Measurements from ENCODE around the gene GGT1. TPM values are rescaled to one million over a fixed set of nuclear protein-coding genes. Genes with fewer than 3 reads are reported as not detected.
A peak's percentile ranks its signal among the peaks of the same experiment; 100 is the strongest.

Gene GGT1
- total and polyA plus RNA-seq, 7 experiments from 2014 or later, result 1.1 to 95.9 (median 11.7) TPM

DNA sequence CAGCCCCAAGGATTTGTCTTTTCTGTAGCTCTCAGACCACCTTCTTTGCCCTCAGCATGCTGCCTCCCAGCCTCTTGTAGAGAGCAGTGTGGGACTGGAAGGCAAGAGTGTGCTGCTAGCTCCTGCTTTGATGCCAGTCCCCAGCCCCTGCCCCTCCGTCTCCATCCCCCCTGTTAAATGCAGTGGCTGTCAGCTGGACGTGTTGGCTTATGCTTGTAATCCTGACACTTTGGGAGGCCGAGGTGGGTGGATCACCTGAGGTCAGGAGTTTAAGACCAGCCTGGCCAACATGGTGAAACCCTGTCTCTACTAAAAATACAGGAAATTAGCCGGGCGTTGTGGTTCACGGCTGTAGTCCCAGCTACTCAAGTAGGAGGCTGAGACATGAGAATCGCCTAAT is 31.7 kb upstream of the GGT1 start:
- ATAC-seq (no peak), DNase-seq (no peak)
- Histone ChIP-seq H3K36me3 (ENCODE audit: control insufficient read depth in 2 of 3, insufficient read depth in 3 of 3, low read length in 3 of 3) (peaks cover 23 to 85% (median 23%) of the 10 kb centered on the region in 3 experiments), H3K27ac (ENCODE audit: low read depth, low read length) (no peak overlapping the region), H3K9me3 (ENCODE audit: control insufficient read depth in 2 of 3, low read length in 3 of 3) (no peaks in the 10 kb centered on the region), H3K4me3 (ENCODE audit: low read length) (no peak overlapping the region), H3K27me3 (ENCODE audit: control insufficient read depth in 2 of 2, insufficient read depth in 2 of 2, low read length in 2 of 2) (no peaks in the 10 kb centered on the region), H3K4me1 (ENCODE audit: control insufficient read depth in 2 of 2, insufficient read depth in 2 of 2, low read length in 2 of 2) (no peaks in the 10 kb centered on the region)
- no peak overlapping the region for H3K4me3 Mint-ChIP-seq
- peaks cover 7 to 11% (median 7%) of the 10 kb centered on the region in 7 donors for H3K4me1 Mint-ChIP-seq
- intact Hi-C loops (cut with micrococcal nuclease), result no loop called here
- no peaks in the 10 kb centered on the region for H3K27me3 Mint-ChIP-seq
- peaks cover 5 to 52% (median 25%) of the 10 kb centered on the region in 5 donors for H3K36me3 Mint-ChIP-seq
- peak overlapping the region in 1 of 9 donors; percentile 26 for H3K27ac Mint-ChIP-seq
- ChIA-PET POLR2A (interaction anchor here (0.7 kb wide), 1 partner anchor 272 kb away, joined by 3 read pairs; no protein-coding TSS in a partner anchor), CTCF (no interaction called here)
- H3K9me3 Mint-ChIP-seq, result no peaks in the 10 kb centered on the region

GRCh38 chr22:24576778-24577177 is 26.2 kb upstream of the GGT1 start:
- intact Hi-C loops (cut with micrococcal nuclease), result no loop called here
- Mint-ChIP-seq H3K36me3 (peaks cover 5 to 36% (median 22%) of the 10 kb centered on the region in 5 donors), H3K27me3 (no peaks in the 10 kb centered on the region), H3K4me3 (no peak overlapping the region), H3K4me1 (no peaks in the 10 kb centered on the region), H3K27ac (peak overlapping the region in 2 of 9 donors; percentile 8 to 20), H3K9me3 (no peaks in the 10 kb centered on the region)
- ChIA-PET POLR2A (no interaction called here), CTCF (no interaction called here)
- Histone ChIP-seq H3K27me3 (ENCODE audit: control insufficient read depth in 2 of 2, insufficient read depth in 2 of 2, low read length in 2 of 2) (no peaks in the 10 kb centered on the region), H3K36me3 (ENCODE audit: control insufficient read depth in 2 of 3, insufficient read depth in 3 of 3, low read length in 3 of 3) (peaks cover 6 to 42% (median 7%) of the 10 kb centered on the region in 3 experiments), H3K9me3 (ENCODE audit: control insufficient read depth in 2 of 3, low read length in 3 of 3) (no peaks in the 10 kb centered on the region), H3K4me1 (ENCODE audit: control insufficient read depth in 2 of 2, insufficient read depth in 2 of 2, low read length in 2 of 2) (no peaks in the 10 kb centered on the region), H3K4me3 (ENCODE audit: low read length) (no peak overlapping the region), H3K27ac (ENCODE audit: low read depth, low read length) (no peak overlapping the region)
- DNase-seq, result no peak
- no peak for ATAC-seq

GRCh38 chr22:24578355-24579257 is 24.4 kb upstream of the GGT1 start:
- H3K4me3 ChIP-seq (ENCODE audit: low read length), result no peak overlapping the region
- H3K27ac ChIP-seq (ENCODE audit: low read depth, low read length), result no peak overlapping the region
- no peaks in the 10 kb centered on the region for H3K9me3 Mint-ChIP-seq
- POLR2A ChIA-PET, result no interaction called here
- no peaks in the 10 kb centered on the region for H3K27me3 ChIP-seq (ENCODE audit: control insufficient read depth in 2 of 2, insufficient read depth in 2 of 2, low read length in 2 of 2)
- ATAC-seq, result no peak
- intact Hi-C loops (cut with micrococcal nuclease), result loop anchor here in 1 of 2 donors (1.0 kb wide), 1 partner anchor 14 kb away; no protein-coding TSS in a partner anchor
- peaks cover 0 to 20% (median 12%) of the 10 kb centered on the region in 5 donors for H3K36me3 Mint-ChIP-seq
- H3K4me3 Mint-ChIP-seq, result no peak overlapping the region
- no peaks in the 10 kb centered on the region for H3K9me3 ChIP-seq (ENCODE audit: control insufficient read depth in 2 of 3, low read length in 3 of 3)
- no peaks in the 10 kb centered on the region for H3K27me3 Mint-ChIP-seq
- H3K27ac Mint-ChIP-seq, result peak overlapping the region in 8 of 9 donors; percentile 3 to 77 (median 54)
- H3K4me1 ChIP-seq (ENCODE audit: control insufficient read depth in 2 of 2, insufficient read depth in 2 of 2, low read length in 2 of 2), result no peaks in the 10 kb centered on the region
- H3K36me3 ChIP-seq (ENCODE audit: control insufficient read depth in 2 of 3, insufficient read depth in 3 of 3, low read length in 3 of 3), result peaks cover 0 to 24% (median 6%) of the 10 kb centered on the region in 3 experiments
- peaks cover 0 to 1% (median 0%) of the 10 kb centered on the region in 7 donors for H3K4me1 Mint-ChIP-seq
- no peak for DNase-seq
- CTCF ChIA-PET, result no interaction called here

- H3K27me3 Mint-ChIP-seq, result no peaks in the 10 kb centered on the region
- ChIA-PET CTCF (no interaction called here), POLR2A (no interaction called here)
- peaks cover 0 to 17% (median 10%) of the 10 kb centered on the region in 5 donors for H3K36me3 Mint-ChIP-seq
- no peaks in the 10 kb centered on the region for H3K9me3 Mint-ChIP-seq
- Histone ChIP-seq H3K9me3 (ENCODE audit: control insufficient read depth in 2 of 3, low read length in 3 of 3) (no peaks in the 10 kb centered on the region), H3K36me3 (ENCODE audit: control insufficient read depth in 2 of 3, insufficient read depth in 3 of 3, low read length in 3 of 3) (peaks cover 0 to 18% (median under 1%) of the 10 kb centered on the region in 3 experiments), H3K4me3 (ENCODE audit: low read length) (no peak overlapping the region), H3K4me1 (ENCODE audit: control insufficient read depth in 2 of 2, insufficient read depth in 2 of 2, low read length in 2 of 2) (no peaks in the 10 kb centered on the region), H3K27me3 (ENCODE audit: control insufficient read depth in 2 of 2, insufficient read depth in 2 of 2, low read length in 2 of 2) (no peaks in the 10 kb centered on the region), H3K27ac (ENCODE audit: low read depth, low read length) (no peak overlapping the region)
- no peak overlapping the region for H3K4me3 Mint-ChIP-seq
- intact Hi-C loops (cut with micrococcal nuclease), result no loop called here
- ATAC-seq, result no peak
- H3K27ac Mint-ChIP-seq, result peak overlapping the region in 4 of 9 donors; percentile 0 to 24 (median 2)
- peaks cover 0 to 6% (median 0%) of the 10 kb centered on the region in 7 donors for H3K4me1 Mint-ChIP-seq
- no peak for DNase-seq
Measured at GRCh38 chr22:24579258-24579601, 23.8 kb upstream of the GGT1 start.

DNA sequence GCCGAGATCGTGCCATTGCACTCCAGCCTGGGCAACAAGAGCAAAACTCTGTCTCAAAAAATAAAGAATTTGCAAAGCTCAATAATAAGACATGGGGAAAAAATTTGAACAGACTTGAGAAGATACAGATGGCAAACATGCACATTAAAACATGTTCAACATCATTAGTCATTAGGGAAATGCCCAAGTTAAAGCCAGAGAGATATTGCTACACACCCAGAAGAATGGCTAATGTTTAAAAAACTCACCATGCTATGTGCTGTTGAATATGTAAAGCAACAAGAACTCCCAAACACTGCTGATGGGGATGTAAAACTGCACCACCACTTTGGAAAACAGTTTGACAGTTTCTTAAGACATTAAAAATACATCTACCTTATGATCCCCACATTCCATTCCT is 22.7 kb upstream of the GGT1 start:
- no peaks in the 10 kb centered on the region for H3K27me3 ChIP-seq (ENCODE audit: control insufficient read depth in 2 of 2, insufficient read depth in 2 of 2, low read length in 2 of 2)
- H3K27ac ChIP-seq (ENCODE audit: low read depth, low read length), result no peak overlapping the region
- H3K4me1 ChIP-seq (ENCODE audit: control insufficient read depth in 2 of 2, insufficient read depth in 2 of 2, low read length in 2 of 2), result no peaks in the 10 kb centered on the region
- H3K4me3 ChIP-seq (ENCODE audit: low read length), result no peak overlapping the region
- ATAC-seq (no peak), DNase-seq (no peak)
- peaks cover 0 to 9% (median 0%) of the 10 kb centered on the region in 3 experiments for H3K36me3 ChIP-seq (ENCODE audit: control insufficient read depth in 2 of 3, insufficient read depth in 3 of 3, low read length in 3 of 3)
- ChIA-PET CTCF (no interaction called here), POLR2A (no interaction called here)
- Mint-ChIP-seq H3K4me3 (no peak overlapping the region), H3K27ac (peak overlapping the region in 3 of 9 donors; percentile 4 to 57 (median 20)), H3K36me3 (peaks cover 0 to 6% (median 2%) of the 10 kb centered on the region in 5 donors), H3K4me1 (peaks cover 0 to 6% (median 0%) of the 10 kb centered on the region in 7 donors), H3K27me3 (no peaks in the 10 kb centered on the region), H3K9me3 (no peaks in the 10 kb centered on the region)
- intact Hi-C loops (cut with micrococcal nuclease), result no loop called here
- H3K9me3 ChIP-seq (ENCODE audit: control insufficient read depth in 2 of 3, low read length in 3 of 3), result no peaks in the 10 kb centered on the region

DNA sequence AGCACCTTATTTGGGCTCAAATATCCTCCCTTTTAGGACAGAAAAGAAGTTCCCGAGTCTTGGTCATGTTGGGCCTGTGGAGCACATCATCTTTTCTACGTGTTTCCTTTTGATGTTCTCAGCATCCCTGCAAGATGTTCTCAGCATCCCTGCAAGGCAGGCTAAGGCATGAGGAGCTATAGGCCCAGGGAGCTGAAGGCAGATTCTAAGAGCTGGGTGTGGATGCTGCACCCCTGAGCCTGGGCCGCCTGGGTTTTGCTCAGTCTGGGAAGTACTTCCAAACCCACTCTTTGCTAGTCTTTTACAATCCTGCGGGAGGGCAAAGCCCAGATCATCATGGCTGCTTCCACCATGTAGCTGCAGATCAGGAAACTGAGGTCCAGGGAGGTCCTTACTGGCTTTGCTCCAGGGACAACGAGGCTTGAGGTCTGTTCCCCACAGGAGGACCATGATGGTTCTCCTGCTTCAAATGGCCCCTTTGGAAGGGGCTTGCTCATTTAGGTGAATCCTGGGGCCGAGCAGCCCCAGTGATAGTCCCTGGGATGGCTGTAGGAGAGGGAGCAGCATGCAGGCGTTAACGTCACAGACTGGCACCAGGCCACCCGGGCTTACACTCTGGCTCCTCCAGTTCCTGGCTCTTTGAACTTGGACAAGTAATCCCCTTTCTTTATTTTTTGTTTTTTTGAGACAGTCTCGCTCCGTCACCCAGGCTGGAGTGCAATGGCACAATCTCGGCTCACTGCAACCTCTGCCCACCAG is 20.8 kb upstream of the GGT1 start:
- intact Hi-C loops (cut with micrococcal nuclease), result no loop called here
- H3K36me3 ChIP-seq (ENCODE audit: control insufficient read depth in 2 of 3, insufficient read depth in 3 of 3, low read length in 3 of 3), result peaks cover 0 to 4% (median 0%) of the 10 kb centered on the region in 3 experiments
- CTCF ChIA-PET, result no interaction called here

More for the DNA sequence above, 20.8 kb upstream of the GGT1 start:
- Histone ChIP-seq H3K27ac (ENCODE audit: low read depth, low read length) (no peak overlapping the region), H3K4me3 (ENCODE audit: low read length) (no peak overlapping the region), H3K9me3 (ENCODE audit: control insufficient read depth in 2 of 3, low read length in 3 of 3) (no peaks in the 10 kb centered on the region), H3K4me1 (ENCODE audit: control insufficient read depth in 2 of 2, insufficient read depth in 2 of 2, low read length in 2 of 2) (no peaks in the 10 kb centered on the region), H3K27me3 (ENCODE audit: control insufficient read depth in 2 of 2, insufficient read depth in 2 of 2, low read length in 2 of 2) (no peaks in the 10 kb centered on the region)
- Mint-ChIP-seq H3K9me3 (no peaks in the 10 kb centered on the region), H3K36me3 (peaks cover 0 to 2% (median 0%) of the 10 kb centered on the region in 5 donors), H3K4me3 (no peak overlapping the region), H3K27ac (peak overlapping the region in 1 of 9 donors; percentile 43), H3K27me3 (no peaks in the 10 kb centered on the region), H3K4me1 (peaks cover 0 to 6% (median 0%) of the 10 kb centered on the region in 7 donors)
- no peak for ATAC-seq
- POLR2A ChIA-PET, result no interaction called here
- no peak for DNase-seq
